Sigmoid colon (tissue), 7 donors: ENCODE data around the gene CCDC186. TPM values are rescaled to one million over a fixed set of nuclear protein-coding genes. Genes with fewer than 3 reads are reported as not detected.
"Not testable (repeated sequence)": the region's sequence is repeated elsewhere in the genome, so short reads cannot be mapped to it uniquely, and the experiment has no call there.

Experiments
- DNase-seq: peaks from one replicate; pipeline ENCODE4 v3.0.0-alpha.2; 2019
- H3K27ac ChIP-seq, 4 donors: fragments of 200-600 bp; sonication (generic); one replicate each; pipeline ENCODE4 v1.5.1; 2016 to 2019; ENCODE audit warnings: mild to moderate bottlenecking in 1 of 4
- H3K27me3 ChIP-seq, 3 donors: fragments of 200-600 bp; sonication (generic); one replicate each; pipeline ENCODE4 v1.5.1; 2019; ENCODE audit warnings: mild to moderate bottlenecking in 1 of 3
- H3K36me3 ChIP-seq, 4 donors: fragments of 200-600 bp; sonication (generic); one replicate each; pipeline ENCODE4 v1.5.1; 2016 to 2019
- H3K4me1 ChIP-seq, 4 donors: fragments of 200-600 bp; sonication (generic); one replicate each; pipeline ENCODE4 v1.5.1; 2017 to 2019
- H3K4me3 ChIP-seq, 4 donors: fragments of 200-600 bp; sonication (generic); one replicate each; pipeline ENCODE4 v1.5.1; 2017 to 2019; ENCODE audit warnings: mild to moderate bottlenecking in 2 of 4, moderate library complexity in 1 of 4
- H3K9me3 ChIP-seq, 4 donors: fragments of 200-600 bp in 3 of 4; sonication (generic) in 3 of 4; one replicate each; pipeline versions ENCODE4 v1.5.1 to v1.6.1; 2013 to 2019
- EP300 ChIP-seq, 4 donors: sonication (generic); formaldehyde crosslinking; IDR thresholded peaks; one replicate each; pipeline ENCODE4 v1.6.1; 2017; ENCODE audit warnings: antibody characterized with exemption in 4 of 4
- POLR2A ChIP-seq, 2 donors: fragments of 450-650 bp; IDR thresholded peaks; one replicate each; pipeline ENCODE4 v1.6.1; 2016; ENCODE audit warnings: antibody characterized with exemption in 2 of 2, mild to moderate bottlenecking in 2 of 2, moderate library complexity in 2 of 2
- POLR2AphosphoS5 ChIP-seq, 4 donors: sonication (generic); formaldehyde crosslinking; IDR thresholded peaks; one replicate each; pipeline ENCODE4 v1.6.1; 2017; ENCODE audit warnings: antibody characterized with exemption in 4 of 4
- WGBS, 2 donors: extraction: QIAGEN DNeasy Blood & Tissue Kit; methylation state at CpG; one replicate each; pipeline ENCODE4 v1.1.7; 2013; 5-methylcytosine and 5-hydroxymethylcytosine counted together
- intact Hi-C: fragments of 100-400 bp; cut with DNase I; formaldehyde crosslinking; loops from one replicate; pipeline ENCODE4 v1.15.1; 2023
- polyA plus RNA-seq, 3 donors: library from polyadenylated mRNA; stranded (reverse); fragments of 200-250 nt; gene quantifications; one replicate each; pipeline ENCODE4 v1.2.3, GENCODE V29; 2013
- total RNA-seq, 4 donors: library from RNA; depleted of rRNA; stranded (reverse); fragments of >200 nt; gene quantifications; one replicate each; pipeline ENCODE4 v1.1.0, GENCODE V29; 2016
- TF ChIP-seq, protein P1 (sequence below), 4 experiments: fragments of 450-650 bp in 3 of 4; fragments of 200-600 bp in 1 of 4; IDR thresholded peaks; one replicate each; pipeline ENCODE4 v1.5.1; 2016 to 2019; ENCODE audit warnings: antibody characterized with exemption in 4 of 4, mild to moderate bottlenecking in 3 of 4, moderate library complexity in 2 of 4
- donor health status: healthy with polysubstance abuse.
- donor health status: Bipolar disorder and iron deficiency.
- donor health status: healthy.

The CCDC186 gene
- total and polyA plus RNA-seq, 7 donors: 9.6 to 27.1 (median 17.6) TPM

DNA sequence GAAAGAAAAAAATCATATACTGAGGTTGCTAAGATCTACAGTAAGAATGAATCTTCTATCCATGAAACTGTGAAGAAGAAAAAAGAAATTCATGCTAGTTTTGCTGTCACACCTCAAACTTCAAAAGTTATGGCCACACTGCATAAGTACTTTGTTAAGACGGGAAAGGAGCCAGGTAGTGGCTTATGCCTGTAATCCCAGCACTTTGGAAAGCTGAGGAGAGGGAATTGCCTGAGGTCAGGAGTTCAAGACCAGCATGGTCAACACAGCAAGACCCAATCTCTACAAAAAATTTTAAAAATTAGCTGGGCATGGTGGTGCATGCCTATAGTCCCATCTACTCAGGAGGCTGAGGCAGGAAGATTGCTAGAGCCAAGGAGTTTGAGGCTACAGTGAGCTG, 22.1 kb downstream of the CCDC186 start:
- Histone ChIP-seq H3K4me1 (no peaks in the 10 kb centered on the region), H3K36me3 (peaks cover 8 to 72% (median 14%) of the 10 kb centered on the region in 4 donors)

DNA sequence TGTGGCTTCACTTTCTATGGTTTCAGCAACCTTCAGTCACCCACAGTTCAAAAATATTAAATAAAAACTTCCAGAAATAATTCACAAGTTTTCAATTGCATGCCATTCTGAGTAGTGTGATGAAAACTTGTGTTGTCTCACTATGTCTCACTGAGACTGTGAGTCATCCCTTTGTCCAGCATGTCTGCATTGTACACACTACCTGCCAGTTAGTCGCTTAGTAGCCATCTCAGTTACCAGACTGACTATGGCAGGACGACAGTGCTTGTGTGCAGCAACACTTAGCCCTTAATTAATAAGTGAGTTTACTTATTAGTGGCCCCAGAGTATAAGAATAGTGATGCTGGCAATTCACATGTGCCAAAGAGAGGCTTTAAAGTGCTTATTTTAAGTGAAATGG, 22.5 kb downstream of the CCDC186 start:
- no peak overlapping the region for H3K27ac ChIP-seq
- intact Hi-C loops: no loop called here
- TF ChIP-seq EP300 (IDR thresholded peaks at IDR 0.05): no peak
- TF ChIP-seq POLR2AphosphoS5 (IDR thresholded peaks at IDR 0.05): no peak
- TF ChIP-seq, protein P1, sequence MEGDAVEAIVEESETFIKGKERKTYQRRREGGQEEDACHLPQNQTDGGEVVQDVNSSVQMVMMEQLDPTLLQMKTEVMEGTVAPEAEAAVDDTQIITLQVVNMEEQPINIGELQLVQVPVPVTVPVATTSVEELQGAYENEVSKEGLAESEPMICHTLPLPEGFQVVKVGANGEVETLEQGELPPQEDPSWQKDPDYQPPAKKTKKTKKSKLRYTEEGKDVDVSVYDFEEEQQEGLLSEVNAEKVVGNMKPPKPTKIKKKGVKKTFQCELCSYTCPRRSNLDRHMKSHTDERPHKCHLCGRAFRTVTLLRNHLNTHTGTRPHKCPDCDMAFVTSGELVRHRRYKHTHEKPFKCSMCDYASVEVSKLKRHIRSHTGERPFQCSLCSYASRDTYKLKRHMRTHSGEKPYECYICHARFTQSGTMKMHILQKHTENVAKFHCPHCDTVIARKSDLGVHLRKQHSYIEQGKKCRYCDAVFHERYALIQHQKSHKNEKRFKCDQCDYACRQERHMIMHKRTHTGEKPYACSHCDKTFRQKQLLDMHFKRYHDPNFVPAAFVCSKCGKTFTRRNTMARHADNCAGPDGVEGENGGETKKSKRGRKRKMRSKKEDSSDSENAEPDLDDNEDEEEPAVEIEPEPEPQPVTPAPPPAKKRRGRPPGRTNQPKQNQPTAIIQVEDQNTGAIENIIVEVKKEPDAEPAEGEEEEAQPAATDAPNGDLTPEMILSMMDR (IDR thresholded peaks at IDR 0.05): no peak
- no peak for TF ChIP-seq POLR2A (IDR thresholded peaks at IDR 0.05)
- DNase-seq: no peak
- H3K36me3 ChIP-seq: peaks cover 8 to 72% (median 13%) of the 10 kb centered on the region in 4 donors
- no peaks in the 10 kb centered on the region for H3K9me3 ChIP-seq
- H3K4me3 ChIP-seq: no peak overlapping the region
- no peaks in the 10 kb centered on the region for H3K4me1 ChIP-seq
- no peaks in the 10 kb centered on the region for H3K27me3 ChIP-seq
- 94 to 97% methylated on average over 2 of the region's 2 CpGs for WGBS, 2 donors

More for the DNA sequence above, 22.1 kb downstream of the CCDC186 start:
- Histone ChIP-seq H3K4me3 (no peak overlapping the region), H3K27me3 (no peaks in the 10 kb centered on the region), H3K27ac (no peak overlapping the region), H3K9me3 (no peaks in the 10 kb centered on the region)
- intact Hi-C loops: no loop called here
- TF ChIP-seq POLR2AphosphoS5 (IDR thresholded peaks at IDR 0.05): no peak
- TF ChIP-seq EP300 (IDR thresholded peaks at IDR 0.05): no peak
- 95 to 97% methylated on average over 1 of the region's 1 CpG for WGBS, 2 donors
- DNase-seq: no peak

DNA sequence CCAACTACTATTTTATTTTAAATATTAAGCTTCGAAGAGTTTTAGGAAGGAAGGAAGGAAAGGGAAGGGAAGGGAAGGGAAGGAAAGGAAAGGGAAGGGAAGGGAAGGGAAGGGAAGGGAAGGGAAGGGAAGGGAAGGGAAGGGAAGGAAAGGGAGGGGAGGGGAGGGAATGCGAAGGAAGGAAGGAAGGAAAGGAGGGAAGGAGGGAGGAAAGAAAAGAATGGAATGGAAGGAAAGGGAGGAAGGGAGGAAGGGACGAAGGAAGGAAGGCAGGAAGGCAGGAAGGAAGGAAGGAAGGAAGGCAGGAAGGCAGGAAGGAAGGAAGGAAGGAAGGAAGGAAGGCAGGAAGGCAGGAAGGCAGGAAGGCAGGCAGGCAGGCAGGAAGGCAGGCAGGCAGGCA, 24.5 kb downstream of the CCDC186 start:
- H3K27me3 ChIP-seq, intact Hi-C loops, H3K27ac ChIP-seq, DNase-seq, H3K9me3 ChIP-seq, H3K4me3 ChIP-seq, H3K4me1 ChIP-seq: not testable (repeated sequence)
- H3K36me3 ChIP-seq: peaks cover 5 to 61% (median 11%) of the 10 kb centered on the region in 4 donors
- 82 to 91% methylated on average over 3 of the region's 3 CpGs for WGBS, 2 donors

DNA sequence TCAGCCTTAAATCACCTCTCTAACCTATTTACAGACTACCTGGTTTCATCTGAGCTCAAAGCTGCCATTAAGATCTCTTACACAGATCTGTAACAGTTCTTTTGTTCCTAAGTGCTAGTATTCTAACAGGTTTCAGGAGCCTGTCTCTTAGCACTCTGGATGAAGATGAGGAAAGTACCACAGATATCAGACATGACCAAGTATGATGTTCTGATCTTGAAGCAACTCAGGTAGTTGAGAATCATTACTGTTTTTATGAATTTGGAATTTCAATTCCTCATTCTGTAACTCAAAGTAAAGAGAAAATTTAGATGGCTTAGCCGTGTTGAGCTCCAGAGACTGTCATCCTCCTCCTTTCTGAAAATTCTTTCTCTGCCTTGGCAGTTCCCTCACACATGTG, 30.8 kb downstream of the CCDC186 start:
- Histone ChIP-seq H3K27ac (no peak overlapping the region), H3K4me3 (no peak overlapping the region), H3K4me1 (peaks cover 0 to 15% (median 10%) of the 10 kb centered on the region in 4 donors), H3K36me3 (peaks cover 0 to 38% (median 4%) of the 10 kb centered on the region in 4 donors), H3K9me3 (no peaks in the 10 kb centered on the region), H3K27me3 (no peaks in the 10 kb centered on the region)
- WGBS, 2 donors: 96 to 98% methylated on average over 1 of the region's 1 CpG
- DNase-seq: no peak
- intact Hi-C loops: no loop called here
- TF ChIP-seq, protein P1 (IDR thresholded peaks at IDR 0.05): no peak
- TF ChIP-seq POLR2AphosphoS5 (IDR thresholded peaks at IDR 0.05): no peak
- no peak for TF ChIP-seq EP300 (IDR thresholded peaks at IDR 0.05)
- TF ChIP-seq POLR2A (IDR thresholded peaks at IDR 0.05): no peak

DNA sequence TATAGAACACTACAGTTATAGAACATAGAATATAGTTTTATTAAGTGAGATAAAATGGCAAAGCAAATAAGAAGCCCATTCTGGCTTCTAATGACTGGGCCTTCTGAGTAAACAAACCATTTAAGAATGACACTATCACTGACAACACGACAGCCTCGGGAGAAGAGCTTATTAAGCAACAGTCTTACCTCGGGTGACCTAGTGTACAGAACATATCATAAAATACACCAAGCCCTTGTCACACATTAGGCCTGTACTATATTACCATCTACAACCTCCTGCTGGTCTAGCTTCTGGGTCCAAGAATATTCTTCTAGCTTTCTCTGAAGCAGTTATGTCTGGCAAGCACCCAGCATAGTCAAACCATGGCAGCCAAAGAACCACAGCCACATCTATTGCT, 32.0 kb downstream of the CCDC186 start:
- no peak for DNase-seq
- Histone ChIP-seq H3K27me3 (no peaks in the 10 kb centered on the region), H3K27ac (no peak overlapping the region), H3K4me1 (peaks cover 0 to 15% (median 10%) of the 10 kb centered on the region in 4 donors), H3K4me3 (no peak overlapping the region), H3K9me3 (no peaks in the 10 kb centered on the region), H3K36me3 (peaks cover 0 to 35% (median 4%) of the 10 kb centered on the region in 4 donors)
- TF ChIP-seq, protein P1 (IDR thresholded peaks at IDR 0.05): no peak
- TF ChIP-seq EP300 (IDR thresholded peaks at IDR 0.05): peak in 1 of 4 donors; percentile 55
- peak in 2 of 4 donors; percentile 36 to 65 for TF ChIP-seq POLR2AphosphoS5 (IDR thresholded peaks at IDR 0.05)
- WGBS, 2 donors: 16 to 64% methylated on average over 3 of the region's 3 CpGs
- intact Hi-C loops: no loop called here

DNA sequence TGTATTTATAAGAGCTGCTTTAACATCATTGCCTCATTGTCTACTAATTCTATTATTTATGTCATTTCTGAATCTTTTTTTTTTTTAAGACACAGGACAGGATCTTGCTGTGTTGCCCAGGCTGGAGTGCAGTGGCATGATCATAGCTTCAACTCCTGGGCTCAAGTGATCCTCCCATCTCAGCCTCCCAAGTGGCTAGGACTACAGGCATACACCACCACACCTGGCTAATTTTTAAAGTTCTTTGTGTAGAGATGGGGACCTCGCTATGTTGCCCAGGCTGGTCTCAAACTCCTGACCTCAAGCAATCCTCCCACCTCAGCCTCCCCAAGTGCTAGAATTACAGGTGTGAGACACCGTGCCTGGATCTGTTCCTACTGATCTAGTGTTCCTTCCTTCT, 33.2 kb downstream of the CCDC186 start:
- H3K27me3 ChIP-seq, DNase-seq, H3K4me3 ChIP-seq, intact Hi-C loops, H3K9me3 ChIP-seq, H3K27ac ChIP-seq: not testable (repeated sequence)
- WGBS, 2 donors: 96 to 98% methylated on average over 2 of the region's 2 CpGs
- Histone ChIP-seq H3K4me1 (peaks cover 0 to 15% (median 10%) of the 10 kb centered on the region in 4 donors), H3K36me3 (peaks cover 0 to 41% (median 13%) of the 10 kb centered on the region in 4 donors)
